Dermis microvascular lymphatic vessel endothelial cell (primary cell): ENCODE results near the gene CACHD1. TPM values are rescaled to one million over a fixed set of nuclear protein-coding genes. Genes with fewer than 3 reads are reported as not detected.
"Not testable (repeated sequence)": the region's sequence is repeated elsewhere in the genome, so short reads cannot be mapped to it uniquely, and the experiment has no call there.

Source experiments
- DNase-seq, 2 donors: peaks; one replicate each; pipeline versions ENCODE4 v3.0.0 to v3.0.0-alpha.2; 2010; ENCODE audit warnings: low read depth in 2 of 2
- total RNA-seq: library from RNA; depleted of rRNA; stranded (reverse); fragments of >200 nt; gene quantifications from 2 replicates; pipeline ENCODE4 v1.2.1, GENCODE V29; 2014

CACHD1 gene
- total RNA-seq, 1 donor from 2014 or later, result 2.8 TPM

- peak in 1 of 2 donors; percentile 22 for DNase-seq
Observed at GRCh38 chr1:64581843-64582185, 111.9 kb downstream of the CACHD1 start.

- DNase-seq, result peak in 1 of 2 donors; percentile 30
Observed at GRCh38 chr1:64584479-64584878, 114.5 kb downstream of the CACHD1 start.

- DNase-seq, result no peak
Observed at GRCh38 chr1:64588876-64589275, 118.9 kb downstream of the CACHD1 start.

- DNase-seq, result no peak
Observed at GRCh38 chr1:64590316-64590715, 120.4 kb downstream of the CACHD1 start.

GRCh38 chr1:64594446-64594845, 124.5 kb downstream of the CACHD1 start:
- no peak for DNase-seq

- DNase-seq, result no peak
Observed at GRCh38 chr1:64595871-64596515, 126.1 kb downstream of the CACHD1 start.

GRCh38 chr1:64597113-64597512, 127.2 kb downstream of the CACHD1 start:
- DNase-seq, result no peak

- no peak for DNase-seq
Observed at GRCh38 chr1:64598100-64598571, 128.2 kb downstream of the CACHD1 start.

GRCh38 chr1:64599242-64599641, 129.3 kb downstream of the CACHD1 start:
- DNase-seq, result no peak

- DNase-seq, result no peak
Observed at GRCh38 chr1:64601207-64601606, 131.3 kb downstream of the CACHD1 start.

GRCh38 chr1:64608005-64608650, 138.2 kb downstream of the CACHD1 start:
- no peak for DNase-seq

GRCh38 chr1:64608651-64609048, 138.7 kb downstream of the CACHD1 start:
- DNase-seq, result no peak

- DNase-seq, result not testable (repeated sequence)
Observed at GRCh38 chr1:64610950-64611349, 141.0 kb downstream of the CACHD1 start.

- no peak for DNase-seq
Observed at GRCh38 chr1:64616039-64616438, 146.1 kb downstream of the CACHD1 start.

GRCh38 chr1:64623750-64624191, 153.8 kb downstream of the CACHD1 start:
- peak; percentile 9 to 69 for DNase-seq

GRCh38 chr1:64624218-64624713, 154.3 kb downstream of the CACHD1 start:
- peak in 1 of 2 donors; percentile 45 for DNase-seq

GRCh38 chr1:64624808-64625207, 154.9 kb downstream of the CACHD1 start:
- peak in 1 of 2 donors; percentile 17 for DNase-seq

GRCh38 chr1:64630611-64631010, 160.7 kb downstream of the CACHD1 start:
- no peak for DNase-seq

- DNase-seq, result no peak
Observed at GRCh38 chr1:64631346-64632034, 161.6 kb downstream of the CACHD1 start.

- DNase-seq, result no peak
Observed at GRCh38 chr1:64632936-64633335, 163.0 kb downstream of the CACHD1 start.

GRCh38 chr1:64645735-64646134, 175.8 kb downstream of the CACHD1 start:
- no peak for DNase-seq

- DNase-seq, result no peak
Observed at GRCh38 chr1:64650411-64650810, 180.5 kb downstream of the CACHD1 start.
